Measurements from ENCODE around the gene ZNF239. TPM values are rescaled to one million over a fixed set of nuclear protein-coding genes. Genes with fewer than 3 reads are reported as not detected.
"Not testable (repeated sequence)": the region's sequence is repeated elsewhere in the genome, so short reads cannot be mapped to it uniquely, and the experiment has no call there.

Gene ZNF239
- 0.96 and 1.4 TPM in 2 replicates for total RNA-seq

- intact Hi-C loops (cut with micrococcal nuclease), result loop anchor here (1.0 to 10.0 kb wide), 5 partner anchors 21 to 789 kb away; partner anchors contain the start of genes BMS1, CSGALNACT2 and ZNF485
These were observed at the start of gene ZNF239 for GRCh38 chr10:43574001-43574892. Gene ZNF239 (minus strand): TSS chr10:43574616. CDS start chr10:43558079, 16,537 bp downstream.

- intact Hi-C loops (cut with micrococcal nuclease), result loop anchor here (1.0 kb wide), 2 partner anchors 17 to 26 kb away; partner anchors contain the start of gene ZNF485
These were observed 48.9 kb upstream of the ZNF239 start for GRCh38 chr10:43623351-43623750.

- intact Hi-C loops (cut with micrococcal nuclease), result no loop called here
These were observed 47.6 kb upstream of the ZNF239 start for GRCh38 chr10:43622038-43622437.

DNA sequence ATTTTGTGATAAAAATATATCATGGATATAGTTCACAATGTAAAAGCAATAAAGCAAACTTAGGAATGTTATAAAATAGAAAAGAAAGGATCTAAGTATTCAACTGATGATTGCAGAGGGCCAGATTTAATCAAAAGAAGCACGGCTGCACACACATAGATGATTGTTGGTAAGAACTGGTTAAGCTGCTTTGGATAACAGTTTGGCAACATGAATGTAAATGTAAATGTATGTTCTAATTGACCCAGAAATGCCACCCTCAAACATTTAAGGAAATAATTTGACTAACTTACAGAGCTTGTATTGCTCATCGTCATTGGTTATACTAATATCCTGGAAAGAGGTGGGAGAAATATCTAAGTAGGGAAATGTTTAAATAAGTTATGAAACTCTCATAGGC, 45.0 kb upstream of the ZNF239 start:
- intact Hi-C loops (cut with micrococcal nuclease), result no loop called here

DNA sequence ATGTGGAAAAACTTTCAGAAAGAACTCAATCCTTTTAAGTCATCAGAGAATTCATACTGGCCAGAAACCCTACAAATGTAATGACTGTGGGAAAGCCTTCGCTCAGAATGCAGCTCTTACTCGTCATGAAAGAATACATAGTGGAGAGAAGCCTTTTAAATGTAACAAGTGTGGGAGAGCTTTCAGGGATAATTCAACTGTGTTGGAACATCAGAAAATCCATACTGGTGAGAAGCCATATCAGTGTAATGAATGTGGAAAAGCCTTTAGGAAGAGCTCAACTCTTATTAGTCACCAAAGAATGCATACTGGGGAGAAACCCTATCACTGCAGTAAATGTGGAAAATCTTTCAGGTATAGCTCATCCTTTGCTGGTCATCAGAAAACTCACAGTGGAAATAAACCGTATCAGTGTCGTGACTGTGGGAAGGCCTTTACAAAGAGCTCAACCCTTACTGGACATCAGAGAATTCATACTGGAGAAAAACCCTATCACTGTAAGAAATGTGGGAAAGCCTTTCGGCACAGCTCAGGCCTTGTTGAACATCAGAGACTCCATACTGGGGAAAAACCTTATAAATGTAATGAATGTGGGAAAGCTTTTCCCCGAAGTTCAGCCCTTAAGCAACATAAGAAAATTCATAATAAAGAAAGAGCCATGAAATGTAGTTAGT, 42.4 kb upstream of the ZNF239 start:
- intact Hi-C loops (cut with micrococcal nuclease), result no loop called here

- intact Hi-C loops (cut with micrococcal nuclease), result loop anchor here (2.0 kb wide), 1 partner anchor 16 kb away; no protein-coding TSS in a partner anchor
These were observed 36.2 kb upstream of the ZNF239 start for GRCh38 chr10:43610636-43611035.

- intact Hi-C loops (cut with micrococcal nuclease), result loop anchor here (2.0 kb wide), 1 partner anchor 824 kb away; the partner anchor contains the start of gene BMS1
These were observed 32.8 kb upstream of the ZNF239 start for GRCh38 chr10:43607199-43607573.

- intact Hi-C loops (cut with micrococcal nuclease), result loop anchor here (1.0 to 2.0 kb wide), 6 partner anchors 11 to 1054 kb away; partner anchors contain the start of genes BMS1, ZNF239 and ZNF32
These were observed 32.1 kb upstream of the ZNF239 start, which contains the start of gene ZNF485 for GRCh38 chr10:43606323-43607198. Gene ZNF485 (plus strand): TSS chr10:43606438. CDS start chr10:43607051, 613 bp downstream.

- intact Hi-C loops (cut with micrococcal nuclease), result loop anchor here (1.0 to 2.0 kb wide), 6 partner anchors 11 to 1054 kb away; partner anchors contain the start of genes BMS1, ZNF239 and ZNF32
These were observed 31.5 kb upstream of the ZNF239 start for GRCh38 chr10:43605850-43606322.

- intact Hi-C loops (cut with micrococcal nuclease), result not testable (repeated sequence)
These were observed 27.2 kb upstream of the ZNF239 start for GRCh38 chr10:43601576-43601975.

- intact Hi-C loops (cut with micrococcal nuclease), result loop anchor here (10.0 kb wide), 1 partner anchor 965 kb away; the partner anchor contains the start of gene ZNF33B
These were observed 24.9 kb upstream of the ZNF239 start for GRCh38 chr10:43599333-43599732.

- intact Hi-C loops (cut with micrococcal nuclease), result loop anchor here (10.0 kb wide), 1 partner anchor 964 kb away; the partner anchor contains the start of gene ZNF33B
These were observed 24.0 kb upstream of the ZNF239 start for GRCh38 chr10:43598446-43598845.

- intact Hi-C loops (cut with micrococcal nuclease), result loop anchor here (10.0 kb wide), 1 partner anchor 962 kb away; the partner anchor contains the start of gene ZNF33B
These were observed 22.1 kb upstream of the ZNF239 start for GRCh38 chr10:43596546-43596945.

- intact Hi-C loops (cut with micrococcal nuclease), result loop anchor here (1.0 to 10.0 kb wide), 6 partner anchors 10 to 1044 kb away; partner anchors contain the start of genes ZNF239, ZNF33B and ZNF485
These were observed 21.4 kb upstream of the ZNF239 start for GRCh38 chr10:43595739-43596298.

DNA sequence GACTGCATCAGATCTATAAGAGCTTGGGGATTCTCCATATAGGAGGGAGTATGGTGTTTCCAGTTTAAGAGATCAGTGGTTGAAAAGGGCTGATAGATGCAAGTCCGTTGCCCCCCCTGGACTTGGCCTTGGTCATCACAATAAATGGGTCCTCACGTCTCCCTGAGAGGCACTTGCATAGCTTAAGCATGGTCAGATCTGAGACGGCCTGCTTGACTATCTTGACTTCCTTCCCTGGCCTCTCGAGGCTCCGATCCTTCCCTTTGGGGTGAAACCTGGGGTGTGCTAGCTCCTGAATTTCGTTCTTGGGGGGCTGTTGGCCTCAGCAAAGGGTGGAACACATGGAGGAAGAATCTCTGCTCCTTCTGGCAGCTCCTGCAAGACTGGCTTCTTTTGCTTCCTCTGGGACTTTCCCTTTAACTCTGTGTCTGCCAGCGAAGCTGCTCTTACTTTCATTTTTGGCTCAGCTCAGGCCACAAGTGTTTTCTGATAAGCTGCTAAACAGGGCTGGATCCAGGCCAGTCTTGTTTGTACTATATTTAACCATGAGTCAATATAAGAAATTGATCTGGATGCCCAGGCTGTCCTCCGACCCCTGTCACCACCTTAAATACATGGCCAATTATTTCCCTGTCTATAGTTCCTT, 20.7 kb upstream of the ZNF239 start:
- intact Hi-C loops (cut with micrococcal nuclease), result loop anchor here (1.0 to 10.0 kb wide), 6 partner anchors 11 to 1043 kb away; partner anchors contain the start of genes ZNF239, ZNF33B and ZNF485

- intact Hi-C loops (cut with micrococcal nuclease), result loop anchor here (10.0 kb wide), 1 partner anchor 957 kb away; the partner anchor contains the start of gene ZNF33B
These were observed 17.0 kb upstream of the ZNF239 start for GRCh38 chr10:43591303-43591904.

GRCh38 chr10:43586730-43587115, 12.3 kb upstream of the ZNF239 start:
- intact Hi-C loops (cut with micrococcal nuclease), result not testable (repeated sequence)

GRCh38 chr10:43585981-43586729, 11.7 kb upstream of the ZNF239 start:
- intact Hi-C loops (cut with micrococcal nuclease), result no loop called here

Data from T-helper 1 cell treated with Interleukin-12 subunit alpha and Interleukin-12 subunit beta and Interleukin-4 antibody, amounts not matched to agents 30 ng/mL and 1 ng/mL, for 36 hours (primary cell).